ENCODE data around the gene ACTR2. TPM values are rescaled to one million over a fixed set of nuclear protein-coding genes. Genes with fewer than 3 reads are reported as not detected.

Gene ACTR2
- total RNA-seq, 4 donors from 2014 or later, result 58.6 to 86.1 (median 80.0) TPM

DNA sequence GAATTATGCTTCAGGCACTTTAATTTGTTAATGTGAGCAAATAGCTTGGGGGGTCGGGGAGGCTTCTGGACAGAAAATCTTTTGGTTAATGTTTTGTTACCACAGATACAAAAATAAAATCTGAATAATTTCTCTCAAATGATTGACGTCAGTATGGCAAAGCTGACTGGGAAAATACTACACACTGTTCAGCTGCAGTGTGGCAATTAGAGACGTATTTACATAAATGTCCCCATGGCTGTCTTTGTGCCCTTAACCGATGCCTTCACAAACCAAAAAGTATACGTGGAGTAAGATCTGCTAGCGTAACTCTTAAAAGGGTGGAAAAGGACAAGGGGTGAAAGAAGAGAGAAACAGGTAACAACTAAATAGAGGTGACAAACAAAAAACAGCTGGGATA, 83.4 kb downstream of the ACTR2 start:
- 75 to 80% methylated on average over 6 of the region's 6 CpGs for WGBS, 2 donors

DNA sequence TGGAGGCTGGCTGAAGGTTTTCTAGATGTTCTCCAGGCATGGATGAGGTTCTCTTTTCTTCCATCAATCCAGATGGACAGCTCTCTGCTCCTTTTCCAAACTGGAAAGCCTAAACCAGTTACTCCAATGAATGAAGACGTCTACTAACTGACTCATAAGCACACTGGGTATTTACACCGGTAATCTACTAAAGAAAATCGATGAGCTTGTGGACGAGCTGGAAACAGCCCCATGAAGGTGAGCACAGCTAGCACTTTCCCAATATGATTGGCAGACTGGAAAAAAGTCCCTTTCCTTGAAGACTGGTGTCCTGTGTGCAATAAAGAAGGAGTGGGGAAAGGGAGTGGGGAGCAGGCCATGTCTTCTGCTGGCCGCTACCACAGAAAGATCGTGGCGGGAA, 84.0 kb downstream of the ACTR2 start:
- 83 to 94% methylated on average over 7 of the region's 7 CpGs for WGBS, 2 donors
- H3K4me1 ChIP-seq, result peaks cover 0 to 24% (median 3%) of the 10 kb centered on the region in 4 donors

More for the DNA sequence above, 83.4 kb downstream of the ACTR2 start:
- no peak for TF ChIP-seq POLR2A (IDR thresholded peaks at IDR 0.05)
- Histone ChIP-seq H3K9me3 (no peaks in the 10 kb centered on the region), H3K36me3 (peaks cover 0 to 78% (median 0%) of the 10 kb centered on the region in 3 donors), H3K4me1 (peaks cover 0 to 19% (median 3%) of the 10 kb centered on the region in 4 donors), H3K27ac (no peak overlapping the region), H3K4me3 (no peak overlapping the region), H3K27me3 (no peaks in the 10 kb centered on the region)
- no peak for DNase-seq (ENCODE audit: low spot score in 2 of 2)

DNA sequence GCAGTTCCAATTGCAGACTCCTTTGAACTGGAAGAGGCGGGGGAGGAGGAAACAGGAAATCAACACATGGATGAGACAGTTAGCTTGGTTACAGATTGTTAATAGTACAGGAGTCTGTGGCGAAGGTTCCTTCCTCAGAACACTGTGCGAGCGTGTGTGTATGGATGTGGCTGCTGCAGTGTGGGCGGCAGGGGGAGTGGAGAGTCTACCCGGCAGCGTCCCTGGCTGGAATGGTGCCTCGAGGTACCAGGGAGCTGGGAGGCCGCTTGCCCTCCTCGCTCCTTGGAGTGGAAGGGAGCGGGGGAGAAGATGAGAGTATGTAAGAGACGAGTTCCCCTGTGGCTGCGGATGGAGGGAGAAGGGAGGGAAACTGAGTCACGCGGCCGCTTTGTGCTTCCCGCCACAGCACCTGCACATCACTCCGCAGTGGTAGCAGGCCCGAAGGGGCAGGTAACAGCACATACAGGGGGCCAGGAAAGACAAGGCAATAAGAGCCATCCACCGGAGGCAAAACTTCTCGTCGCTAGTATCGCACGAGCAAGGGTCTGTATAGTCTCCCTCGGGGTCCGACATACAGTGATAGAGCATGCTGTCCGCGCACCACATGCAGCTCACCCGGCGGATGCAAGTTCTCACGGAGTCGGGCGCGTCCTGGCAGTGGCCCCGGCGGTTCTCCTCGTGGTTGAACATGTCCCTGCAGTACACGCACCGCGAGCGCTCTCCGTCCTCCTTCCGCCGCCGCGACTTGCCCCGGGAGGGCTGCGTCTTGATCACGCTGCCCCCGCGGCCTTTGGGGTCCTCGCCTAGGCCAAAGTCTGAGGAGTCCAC, 85.7 kb downstream of the ACTR2 start:
- Histone ChIP-seq H3K4me3 (no peak overlapping the region), H3K27me3 (no peaks in the 10 kb centered on the region), H3K9me3 (no peaks in the 10 kb centered on the region), H3K36me3 (peaks cover 0 to 75% (median 0%) of the 10 kb centered on the region in 3 donors), H3K4me1 (peaks cover 0 to 25% (median 3%) of the 10 kb centered on the region in 4 donors), H3K27ac (no peak overlapping the region)
- DNase-seq (ENCODE audit: low spot score in 2 of 2), result no peak
- WGBS, 2 donors, result 90 to 93% methylated on average over 52 of the region's 52 CpGs
- TF ChIP-seq, protein P1, sequence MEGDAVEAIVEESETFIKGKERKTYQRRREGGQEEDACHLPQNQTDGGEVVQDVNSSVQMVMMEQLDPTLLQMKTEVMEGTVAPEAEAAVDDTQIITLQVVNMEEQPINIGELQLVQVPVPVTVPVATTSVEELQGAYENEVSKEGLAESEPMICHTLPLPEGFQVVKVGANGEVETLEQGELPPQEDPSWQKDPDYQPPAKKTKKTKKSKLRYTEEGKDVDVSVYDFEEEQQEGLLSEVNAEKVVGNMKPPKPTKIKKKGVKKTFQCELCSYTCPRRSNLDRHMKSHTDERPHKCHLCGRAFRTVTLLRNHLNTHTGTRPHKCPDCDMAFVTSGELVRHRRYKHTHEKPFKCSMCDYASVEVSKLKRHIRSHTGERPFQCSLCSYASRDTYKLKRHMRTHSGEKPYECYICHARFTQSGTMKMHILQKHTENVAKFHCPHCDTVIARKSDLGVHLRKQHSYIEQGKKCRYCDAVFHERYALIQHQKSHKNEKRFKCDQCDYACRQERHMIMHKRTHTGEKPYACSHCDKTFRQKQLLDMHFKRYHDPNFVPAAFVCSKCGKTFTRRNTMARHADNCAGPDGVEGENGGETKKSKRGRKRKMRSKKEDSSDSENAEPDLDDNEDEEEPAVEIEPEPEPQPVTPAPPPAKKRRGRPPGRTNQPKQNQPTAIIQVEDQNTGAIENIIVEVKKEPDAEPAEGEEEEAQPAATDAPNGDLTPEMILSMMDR (IDR thresholded peaks at IDR 0.05), result no peak
- TF ChIP-seq EP300 (IDR thresholded peaks at IDR 0.05) (no peak), POLR2A (IDR thresholded peaks at IDR 0.05) (no peak)

More for the DNA sequence above, 84.0 kb downstream of the ACTR2 start:
- TF ChIP-seq POLR2A (IDR thresholded peaks at IDR 0.05), result no peak
- no peak for TF ChIP-seq EP300 (IDR thresholded peaks at IDR 0.05)
- TF ChIP-seq, protein P1 (IDR thresholded peaks at IDR 0.05), result no peak
- no peaks in the 10 kb centered on the region for H3K9me3 ChIP-seq
- H3K27me3 ChIP-seq, result no peaks in the 10 kb centered on the region
- DNase-seq (ENCODE audit: low spot score in 2 of 2), result no peak
- H3K27ac ChIP-seq, result no peak overlapping the region
- no peak overlapping the region for H3K4me3 ChIP-seq
- H3K36me3 ChIP-seq, result peaks cover 0 to 81% (median 0%) of the 10 kb centered on the region in 3 donors

DNA sequence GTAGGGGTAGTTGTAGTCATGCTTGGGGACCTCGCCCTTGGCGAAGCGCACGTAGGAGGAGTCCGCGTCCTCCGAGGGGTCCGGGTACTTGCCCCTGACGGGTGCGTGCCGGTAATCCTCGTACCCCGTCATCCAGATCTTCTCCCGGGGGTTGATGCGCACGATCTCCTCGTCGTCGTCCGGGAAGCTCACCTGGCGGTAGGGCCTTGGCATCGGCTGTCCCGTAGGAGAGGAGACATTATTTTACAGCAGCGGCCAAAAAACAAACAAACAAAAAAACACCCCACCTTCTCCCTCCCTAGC, 86.3 kb downstream of the ACTR2 start:
- 97 to 99% methylated on average over 24 of the region's 24 CpGs for WGBS, 2 donors
- H3K36me3 ChIP-seq, result peaks cover 0 to 74% (median 0%) of the 10 kb centered on the region in 3 donors
- TF ChIP-seq EP300 (IDR thresholded peaks at IDR 0.05), result no peak
- TF ChIP-seq, protein P1 (IDR thresholded peaks at IDR 0.05), result no peak

DNA sequence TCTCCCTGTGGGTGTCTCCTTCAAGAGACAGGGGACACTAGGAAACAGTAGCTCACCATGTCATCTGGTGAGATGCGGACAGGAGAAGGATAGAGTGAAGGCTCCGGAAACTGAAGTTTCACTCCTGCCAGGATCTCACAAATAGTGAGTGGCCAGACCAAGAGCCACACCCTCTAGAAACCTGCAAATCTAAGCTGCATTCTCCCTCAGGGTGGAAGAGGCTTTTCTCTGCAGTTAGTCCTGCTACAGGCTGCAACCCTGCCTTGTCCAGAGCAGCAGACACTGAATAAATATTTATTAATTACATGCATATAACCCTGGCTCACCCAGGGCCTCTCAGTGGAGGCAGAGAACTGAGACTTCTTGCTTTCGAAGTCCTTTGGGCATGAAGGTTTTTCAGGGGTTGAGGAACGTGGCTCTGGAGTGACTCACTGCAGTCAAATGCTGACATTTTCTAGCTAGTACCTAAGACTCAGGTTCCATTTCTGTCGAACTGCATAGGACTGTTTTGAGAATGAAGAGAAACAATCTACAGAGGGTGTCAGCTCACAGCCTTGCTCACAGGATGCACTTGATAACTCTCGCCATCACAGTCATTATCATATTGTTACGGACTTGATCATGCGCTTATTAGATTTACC, 87.3 kb downstream of the ACTR2 start:
- no peak for TF ChIP-seq EP300 (IDR thresholded peaks at IDR 0.05)
- no peak for TF ChIP-seq POLR2A (IDR thresholded peaks at IDR 0.05)
- TF ChIP-seq, protein P1 (IDR thresholded peaks at IDR 0.05), result no peak
- Histone ChIP-seq H3K4me1 (peaks cover 0 to 18% (median 1%) of the 10 kb centered on the region in 4 donors), H3K27me3 (no peaks in the 10 kb centered on the region), H3K27ac (no peak overlapping the region), H3K9me3 (no peaks in the 10 kb centered on the region), H3K36me3 (peaks cover 0 to 69% (median 0%) of the 10 kb centered on the region in 3 donors), H3K4me3 (no peak overlapping the region)
- DNase-seq (ENCODE audit: low spot score in 2 of 2), result no peak
- 87 to 89% methylated on average over 8 of the region's 8 CpGs for WGBS, 2 donors

More for the DNA sequence above, 86.3 kb downstream of the ACTR2 start:
- Histone ChIP-seq H3K27ac (no peak overlapping the region), H3K9me3 (no peaks in the 10 kb centered on the region), H3K4me1 (peaks cover 0 to 25% (median 3%) of the 10 kb centered on the region in 4 donors), H3K4me3 (no peak overlapping the region), H3K27me3 (no peaks in the 10 kb centered on the region)
- DNase-seq (ENCODE audit: low spot score in 2 of 2), result no peak

All from tibial nerve (tissue), 4 donors.